OCI-LY7 (cell line): ENCODE data around the gene PASD1.

ENCODE experiments used
- CTCF ChIP-seq: fragments of 200-600 bp; sonication (generic); conservative IDR thresholded peaks from 2 replicates; pipeline ENCODE4 v1.5.1; 2014; ENCODE audit warnings: mild to moderate bottlenecking, antibody characterized with exemption, low read length, moderate library complexity, mixed read lengths
- EZH2phosphoT487 ChIP-seq: fragments of 200-600 bp; sonication (generic); IDR thresholded peaks from 2 replicates; pipeline ENCODE4 v1.6.1; 2018; ENCODE audit warnings: low read depth, borderline replicate concordance, mild to moderate bottlenecking, mixed run types, antibody characterized with exemption, low read length, moderate library complexity, mixed read lengths

DNA sequence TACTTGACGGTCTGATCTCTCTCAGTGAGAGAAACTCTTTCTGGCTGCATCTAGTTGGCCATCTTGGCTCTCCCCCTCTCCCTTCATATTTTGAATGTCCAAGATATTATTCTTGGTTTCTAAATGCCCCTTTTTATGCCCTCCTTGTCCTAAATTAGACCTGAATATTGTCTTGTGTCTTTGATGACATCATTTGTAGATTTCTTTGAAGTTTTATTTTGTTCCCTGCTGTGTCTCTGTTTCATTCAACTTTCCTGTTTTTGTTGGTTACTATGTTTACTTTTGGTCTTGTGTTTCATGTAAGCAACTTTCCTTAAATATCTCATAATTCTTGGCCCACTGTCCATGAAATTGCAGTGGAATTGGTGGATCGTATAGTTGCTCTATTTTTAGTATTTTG is 46.1 kb upstream of the PASD1 start:
- no peak for TF ChIP-seq CTCF
- no peak for TF ChIP-seq EZH2phosphoT487
